ENCODE measurements around the gene MMAB. TPM values are rescaled to one million over a fixed set of nuclear protein-coding genes. Genes with fewer than 3 reads are reported as not detected.

The MMAB gene
- total RNA-seq, 4 donors from 2014 or later, result 20.0 to 25.3 (median 21.0) TPM

GRCh38 chr12:109571773-109572505 lies 1.4 kb downstream of the MMAB start:
- 90% methylated on average over 5 of the region's 5 CpGs for WGBS
- H3K36me3 ChIP-seq, result peaks cover 0 to 70% (median 39%) of the 10 kb centered on the region in 4 donors
- TF ChIP-seq, protein P1, sequence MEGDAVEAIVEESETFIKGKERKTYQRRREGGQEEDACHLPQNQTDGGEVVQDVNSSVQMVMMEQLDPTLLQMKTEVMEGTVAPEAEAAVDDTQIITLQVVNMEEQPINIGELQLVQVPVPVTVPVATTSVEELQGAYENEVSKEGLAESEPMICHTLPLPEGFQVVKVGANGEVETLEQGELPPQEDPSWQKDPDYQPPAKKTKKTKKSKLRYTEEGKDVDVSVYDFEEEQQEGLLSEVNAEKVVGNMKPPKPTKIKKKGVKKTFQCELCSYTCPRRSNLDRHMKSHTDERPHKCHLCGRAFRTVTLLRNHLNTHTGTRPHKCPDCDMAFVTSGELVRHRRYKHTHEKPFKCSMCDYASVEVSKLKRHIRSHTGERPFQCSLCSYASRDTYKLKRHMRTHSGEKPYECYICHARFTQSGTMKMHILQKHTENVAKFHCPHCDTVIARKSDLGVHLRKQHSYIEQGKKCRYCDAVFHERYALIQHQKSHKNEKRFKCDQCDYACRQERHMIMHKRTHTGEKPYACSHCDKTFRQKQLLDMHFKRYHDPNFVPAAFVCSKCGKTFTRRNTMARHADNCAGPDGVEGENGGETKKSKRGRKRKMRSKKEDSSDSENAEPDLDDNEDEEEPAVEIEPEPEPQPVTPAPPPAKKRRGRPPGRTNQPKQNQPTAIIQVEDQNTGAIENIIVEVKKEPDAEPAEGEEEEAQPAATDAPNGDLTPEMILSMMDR (IDR thresholded peaks at IDR 0.05), result no peak
- TF ChIP-seq POLR2AphosphoS5 (IDR thresholded peaks at IDR 0.05) (no peak), POLR2A (IDR thresholded peaks at IDR 0.05; ENCODE audit: low read depth) (no peak), EP300 (IDR thresholded peaks at IDR 0.05) (no peak)
- H3K4me3 ChIP-seq, result no peak overlapping the region
- intact Hi-C loops (cut with DNase I), result no loop called here
- H3K27me3 ChIP-seq, result no peaks in the 10 kb centered on the region
- no peaks in the 10 kb centered on the region for H3K9me3 ChIP-seq
- peaks cover 19 to 33% (median 23%) of the 10 kb centered on the region in 4 donors for H3K4me1 ChIP-seq
- DNase-seq (ENCODE audit: extremely low spot score), result no peak
- no peak overlapping the region for H3K27ac ChIP-seq (replicated peaks in 1 of 4)

DNA sequence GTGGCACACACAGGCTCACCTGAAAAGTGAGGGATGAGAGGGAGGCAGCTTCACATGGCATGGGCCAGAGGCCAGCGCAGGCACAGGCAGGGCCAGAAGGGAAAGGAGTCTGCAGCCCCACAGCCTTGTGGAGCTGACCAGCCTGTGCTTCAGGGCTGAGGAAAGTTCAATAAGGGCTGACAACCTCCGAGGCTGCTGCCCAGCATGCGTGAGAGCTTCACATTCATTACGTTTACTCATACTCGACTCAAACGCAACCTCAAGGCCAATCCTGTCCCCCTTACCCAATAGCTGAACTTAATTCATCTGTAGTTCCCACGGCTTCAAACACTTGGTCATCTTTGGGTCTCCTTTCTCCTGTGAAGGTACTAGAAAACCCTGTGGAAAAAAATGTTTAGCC lies 4.8 kb downstream of the MMAB start:
- Histone ChIP-seq H3K27ac (replicated peaks in 1 of 4) (no peak overlapping the region), H3K4me3 (no peak overlapping the region), H3K4me1 (peaks cover 8 to 16% (median 10%) of the 10 kb centered on the region in 4 donors), H3K9me3 (no peaks in the 10 kb centered on the region), H3K27me3 (no peaks in the 10 kb centered on the region), H3K36me3 (peaks cover 8 to 81% (median 57%) of the 10 kb centered on the region in 4 donors)
- intact Hi-C loops (cut with DNase I), result no loop called here
- TF ChIP-seq POLR2A (IDR thresholded peaks at IDR 0.05; ENCODE audit: low read depth) (no peak), POLR2AphosphoS5 (IDR thresholded peaks at IDR 0.05) (no peak), EP300 (IDR thresholded peaks at IDR 0.05) (no peak)
- TF ChIP-seq, protein P1 (IDR thresholded peaks at IDR 0.05), result no peak
- no peak for DNase-seq (ENCODE audit: extremely low spot score)
- 87% methylated on average over 3 of the region's 7 CpGs for WGBS

DNA sequence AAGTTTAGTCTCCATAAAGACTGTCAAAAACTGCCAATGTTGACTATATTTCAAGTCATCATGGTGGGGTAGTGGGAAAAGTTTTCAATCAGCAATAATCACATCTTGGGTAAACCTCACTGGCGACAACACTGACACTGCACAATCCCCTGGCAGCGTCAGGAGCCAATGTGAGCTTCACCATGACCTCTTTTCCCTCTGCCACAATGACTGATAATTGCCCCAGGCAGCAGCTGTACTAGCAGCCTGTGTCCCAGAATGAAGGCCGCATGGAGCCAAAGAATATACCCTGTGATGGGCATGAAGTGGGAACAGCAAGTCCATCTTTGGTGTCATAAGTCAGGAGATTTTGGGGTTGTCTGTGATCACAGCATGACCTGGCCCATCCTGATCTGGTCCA lies 5.3 kb downstream of the MMAB start:
- Histone ChIP-seq H3K36me3 (peaks cover 8 to 87% (median 60%) of the 10 kb centered on the region in 4 donors), H3K27ac (replicated peaks in 1 of 4) (no peak overlapping the region)
- 90% methylated on average over 3 of the region's 3 CpGs for WGBS

DNA sequence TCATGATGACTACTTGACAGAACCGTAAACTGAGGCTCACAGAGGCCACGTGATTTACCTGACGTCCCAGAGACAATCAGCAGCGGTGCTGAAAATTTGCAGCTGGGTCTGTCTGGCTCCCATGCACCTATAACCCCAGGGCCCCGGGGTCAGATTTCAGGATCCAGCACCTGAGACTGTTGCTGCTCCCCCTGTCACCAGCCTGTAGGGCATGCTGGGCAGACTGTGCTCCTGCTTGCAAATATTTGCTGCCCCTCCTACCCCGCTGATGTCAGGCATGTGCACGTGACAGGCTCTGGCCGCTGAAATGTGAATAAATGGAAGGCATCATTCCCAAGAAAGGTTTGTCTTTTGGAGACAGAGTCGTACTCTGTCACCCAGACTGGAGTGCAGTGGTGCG lies 6.0 kb downstream of the MMAB start:
- H3K27ac ChIP-seq (replicated peaks in 1 of 4), result no peak overlapping the region
- TF ChIP-seq EP300 (IDR thresholded peaks at IDR 0.05) (no peak), POLR2AphosphoS5 (IDR thresholded peaks at IDR 0.05) (no peak), POLR2A (IDR thresholded peaks at IDR 0.05; ENCODE audit: low read depth) (no peak)
- TF ChIP-seq, protein P1 (IDR thresholded peaks at IDR 0.05), result no peak
- H3K27me3 ChIP-seq, result no peaks in the 10 kb centered on the region
- peaks cover under 1 to 8% (median 3%) of the 10 kb centered on the region in 4 donors for H3K4me1 ChIP-seq
- H3K4me3 ChIP-seq, result no peak overlapping the region
- intact Hi-C loops (cut with DNase I), result no loop called here
- H3K36me3 ChIP-seq, result peaks cover 8 to 93% (median 63%) of the 10 kb centered on the region in 4 donors
- no peaks in the 10 kb centered on the region for H3K9me3 ChIP-seq
- DNase-seq (ENCODE audit: extremely low spot score), result no peak
- WGBS, result 86% methylated on average over 10 of the region's 10 CpGs

More for the DNA sequence above, 5.3 kb downstream of the MMAB start:
- no peak overlapping the region for H3K4me3 ChIP-seq
- no peaks in the 10 kb centered on the region for H3K27me3 ChIP-seq
- no peaks in the 10 kb centered on the region for H3K9me3 ChIP-seq
- no peak for DNase-seq (ENCODE audit: extremely low spot score)
- intact Hi-C loops (cut with DNase I), result no loop called here
- H3K4me1 ChIP-seq, result peaks cover 7 to 14% (median 9%) of the 10 kb centered on the region in 4 donors
- TF ChIP-seq, protein P1 (IDR thresholded peaks at IDR 0.05), result no peak
- TF ChIP-seq POLR2A (IDR thresholded peaks at IDR 0.05; ENCODE audit: low read depth) (no peak), EP300 (IDR thresholded peaks at IDR 0.05) (no peak)

Data from esophagus muscularis mucosa (tissue), 4 donors.